ENCODE results near the gene FMNL1.

DNA sequence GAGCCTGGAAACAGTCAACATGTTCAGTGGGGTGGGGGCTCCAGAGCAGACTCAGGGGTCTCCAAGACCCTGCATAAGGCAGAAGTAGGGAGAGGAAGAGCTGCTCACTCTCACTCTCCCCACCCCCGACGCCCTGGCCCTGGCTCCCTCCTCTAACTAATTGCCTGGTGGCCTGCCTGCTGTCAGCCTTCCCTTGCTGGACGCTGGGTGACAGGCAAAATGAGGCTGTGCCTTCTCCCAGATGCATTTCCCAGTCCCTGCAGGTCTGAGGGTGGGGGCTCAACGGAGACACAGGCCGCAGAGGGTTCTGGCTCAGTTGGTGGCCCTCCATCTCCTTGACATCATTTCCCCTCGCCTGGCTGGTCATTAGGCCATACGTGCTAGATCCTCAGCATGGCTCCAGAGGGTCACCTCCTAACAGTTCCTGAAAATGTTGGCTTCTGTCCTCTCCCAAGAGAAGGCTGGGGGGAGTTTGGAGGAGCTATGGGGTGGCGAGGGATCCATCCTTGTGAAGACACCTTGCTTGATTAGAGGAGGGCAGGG, 1.4 kb downstream of the FMNL1 start:
- TF ChIP-seq EZH2 (IDR thresholded peaks at IDR 0.05; ENCODE audit: borderline replicate concordance, low read depth, low read length, severe bottlenecking), result no peak
- TF ChIP-seq, protein P1, sequence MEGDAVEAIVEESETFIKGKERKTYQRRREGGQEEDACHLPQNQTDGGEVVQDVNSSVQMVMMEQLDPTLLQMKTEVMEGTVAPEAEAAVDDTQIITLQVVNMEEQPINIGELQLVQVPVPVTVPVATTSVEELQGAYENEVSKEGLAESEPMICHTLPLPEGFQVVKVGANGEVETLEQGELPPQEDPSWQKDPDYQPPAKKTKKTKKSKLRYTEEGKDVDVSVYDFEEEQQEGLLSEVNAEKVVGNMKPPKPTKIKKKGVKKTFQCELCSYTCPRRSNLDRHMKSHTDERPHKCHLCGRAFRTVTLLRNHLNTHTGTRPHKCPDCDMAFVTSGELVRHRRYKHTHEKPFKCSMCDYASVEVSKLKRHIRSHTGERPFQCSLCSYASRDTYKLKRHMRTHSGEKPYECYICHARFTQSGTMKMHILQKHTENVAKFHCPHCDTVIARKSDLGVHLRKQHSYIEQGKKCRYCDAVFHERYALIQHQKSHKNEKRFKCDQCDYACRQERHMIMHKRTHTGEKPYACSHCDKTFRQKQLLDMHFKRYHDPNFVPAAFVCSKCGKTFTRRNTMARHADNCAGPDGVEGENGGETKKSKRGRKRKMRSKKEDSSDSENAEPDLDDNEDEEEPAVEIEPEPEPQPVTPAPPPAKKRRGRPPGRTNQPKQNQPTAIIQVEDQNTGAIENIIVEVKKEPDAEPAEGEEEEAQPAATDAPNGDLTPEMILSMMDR (IDR thresholded peaks at IDR 0.05; ENCODE audit: borderline replicate concordance, extremely low read depth, low read length, poor library complexity, severe bottlenecking), result no peak
